Left lung (tissue), 10 donors: ENCODE results near the gene ITCH. TPM values are rescaled to one million over a fixed set of nuclear protein-coding genes. Genes with fewer than 3 reads are reported as not detected.

ENCODE experiments used
- ATAC-seq: fragments of 200-7000 bp; cut with Tn5 transposase; one replicate; pipeline ENCODE4 v1.9.1; 2020; ENCODE audit warnings: moderate library complexity
- DNase-seq, 4 donors: peaks; one replicate each; pipeline ENCODE4 v3.0.0-alpha.2; 2013 to 2020
- H3K27ac ChIP-seq, 2 donors: fragments of 200-600 bp; sonication (generic) in 1 of 2; one replicate each; pipeline versions ENCODE4 v1.5.0 to v1.8.0; 2020 to 2021
- H3K27me3 ChIP-seq, 2 donors: fragments of 200-600 bp; sonication (generic) in 1 of 2; one replicate each; pipeline versions ENCODE4 v1.5.0 to v1.8.0; 2020 to 2021
- H3K36me3 ChIP-seq, 2 donors: fragments of 200-600 bp; sonication (generic) in 1 of 2; one replicate each; pipeline versions ENCODE4 v1.5.0 to v1.8.0; 2020 to 2021
- H3K4me1 ChIP-seq, 2 donors: fragments of 200-600 bp; one replicate each; pipeline ENCODE4 v1.8.0; 2021
- H3K4me3 ChIP-seq, 2 donors: fragments of 200-600 bp; sonication (generic) in 1 of 2; one replicate each; pipeline versions ENCODE4 v1.5.0 to v1.8.0; 2020 to 2021; ENCODE audit warnings: mild to moderate bottlenecking in 1 of 2
- H3K9me3 ChIP-seq, 2 donors: fragments of 200-600 bp; sonication (generic) in 1 of 2; one replicate each; pipeline versions ENCODE4 v1.5.0 to v1.8.0; 2020 to 2021
- intact Hi-C, 2 donors: fragments of 100-400 bp; cut with DNase I; formaldehyde crosslinking; loops; one replicate each; pipeline versions ENCODE4 v1.11.2 to v1.14.2; 2022
- polyA plus RNA-seq, 6 donors: library from polyadenylated mRNA; unstranded; fragments of 120-200 nt; gene quantifications; one replicate each; pipeline ENCODE4 v1.2.1, GENCODE V29; 2013; ENCODE audit not compliant: insufficient read length in 6 of 6
- total RNA-seq, 2 donors: library from RNA; stranded (reverse); fragmentation: NEBNext Ultra II Directional; extraction: Animal tissue kit (Norgen Biotek cat#: 25700); gene quantifications; one replicate each; pipeline ENCODE4 v1.2.1, GENCODE V29; 2021
- TF ChIP-seq, protein P1 (sequence below), 2 donors: fragments of 200-600 bp; sonication (generic) in 1 of 2; IDR thresholded peaks; one replicate each; pipeline versions ENCODE4 v1.5.0 to v1.8.0; 2021; ENCODE audit warnings: antibody characterized with exemption in 2 of 2
- donor health status: DM: no; HTN: yes; CAD: no.
- donor health status: DM: no; HTN: no; CAD: no.

ITCH gene
- total and polyA plus RNA-seq, 8 donors: 36.2 to 59.6 (median 44.4) TPM

GRCh38 chr20:34331838-34332237, 31.2 kb upstream of the ITCH start:
- Histone ChIP-seq H3K27ac (no peak overlapping the region), H3K4me3 (no peak overlapping the region), H3K9me3 (no peaks in the 10 kb centered on the region), H3K4me1 (no peaks in the 10 kb centered on the region), H3K27me3 (no peaks in the 10 kb centered on the region), H3K36me3 (no peaks in the 10 kb centered on the region)
- no peak for DNase-seq
- ATAC-seq: no peak
- TF ChIP-seq, protein P1, sequence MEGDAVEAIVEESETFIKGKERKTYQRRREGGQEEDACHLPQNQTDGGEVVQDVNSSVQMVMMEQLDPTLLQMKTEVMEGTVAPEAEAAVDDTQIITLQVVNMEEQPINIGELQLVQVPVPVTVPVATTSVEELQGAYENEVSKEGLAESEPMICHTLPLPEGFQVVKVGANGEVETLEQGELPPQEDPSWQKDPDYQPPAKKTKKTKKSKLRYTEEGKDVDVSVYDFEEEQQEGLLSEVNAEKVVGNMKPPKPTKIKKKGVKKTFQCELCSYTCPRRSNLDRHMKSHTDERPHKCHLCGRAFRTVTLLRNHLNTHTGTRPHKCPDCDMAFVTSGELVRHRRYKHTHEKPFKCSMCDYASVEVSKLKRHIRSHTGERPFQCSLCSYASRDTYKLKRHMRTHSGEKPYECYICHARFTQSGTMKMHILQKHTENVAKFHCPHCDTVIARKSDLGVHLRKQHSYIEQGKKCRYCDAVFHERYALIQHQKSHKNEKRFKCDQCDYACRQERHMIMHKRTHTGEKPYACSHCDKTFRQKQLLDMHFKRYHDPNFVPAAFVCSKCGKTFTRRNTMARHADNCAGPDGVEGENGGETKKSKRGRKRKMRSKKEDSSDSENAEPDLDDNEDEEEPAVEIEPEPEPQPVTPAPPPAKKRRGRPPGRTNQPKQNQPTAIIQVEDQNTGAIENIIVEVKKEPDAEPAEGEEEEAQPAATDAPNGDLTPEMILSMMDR (IDR thresholded peaks at IDR 0.05): no peak
- intact Hi-C loops: no loop called here

- H3K27ac ChIP-seq: no peak overlapping the region
- H3K36me3 ChIP-seq: no peaks in the 10 kb centered on the region
- intact Hi-C loops: no loop called here
- no peaks in the 10 kb centered on the region for H3K27me3 ChIP-seq
- ATAC-seq (no peak), DNase-seq (no peak)
- no peaks in the 10 kb centered on the region for H3K9me3 ChIP-seq
- no peaks in the 10 kb centered on the region for H3K4me1 ChIP-seq
- H3K4me3 ChIP-seq: no peak overlapping the region
- TF ChIP-seq, protein P1 (IDR thresholded peaks at IDR 0.05): no peak
Observed at GRCh38 chr20:34332262-34332920, 30.7 kb upstream of the ITCH start.

DNA sequence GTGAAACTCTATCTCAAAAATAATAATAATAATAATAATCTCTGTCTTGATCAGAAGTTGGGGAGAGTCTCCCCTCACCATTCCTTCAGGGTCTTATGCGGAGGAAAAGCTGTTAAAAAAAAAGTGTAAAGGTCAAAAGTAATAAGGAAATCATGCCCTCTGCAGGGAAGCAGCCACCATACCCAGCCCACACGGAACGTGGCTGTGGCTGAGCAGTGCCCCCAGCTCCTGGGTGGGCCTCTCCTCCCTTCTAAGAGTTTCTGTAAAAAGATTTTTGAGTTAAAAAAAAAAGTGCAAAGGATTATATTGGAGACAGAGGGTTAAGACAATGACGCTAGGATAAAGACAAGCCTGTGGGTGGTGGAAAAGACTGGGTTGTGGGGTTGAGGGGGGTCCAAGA, 29.3 kb upstream of the ITCH start:
- Histone ChIP-seq H3K9me3 (no peaks in the 10 kb centered on the region), H3K36me3 (no peaks in the 10 kb centered on the region), H3K4me1 (no peaks in the 10 kb centered on the region), H3K27me3 (no peaks in the 10 kb centered on the region), H3K4me3 (no peak overlapping the region), H3K27ac (no peak overlapping the region)
- DNase-seq (no peak), ATAC-seq (no peak)
- intact Hi-C loops: no loop called here
- TF ChIP-seq, protein P1 (IDR thresholded peaks at IDR 0.05): no peak

DNA sequence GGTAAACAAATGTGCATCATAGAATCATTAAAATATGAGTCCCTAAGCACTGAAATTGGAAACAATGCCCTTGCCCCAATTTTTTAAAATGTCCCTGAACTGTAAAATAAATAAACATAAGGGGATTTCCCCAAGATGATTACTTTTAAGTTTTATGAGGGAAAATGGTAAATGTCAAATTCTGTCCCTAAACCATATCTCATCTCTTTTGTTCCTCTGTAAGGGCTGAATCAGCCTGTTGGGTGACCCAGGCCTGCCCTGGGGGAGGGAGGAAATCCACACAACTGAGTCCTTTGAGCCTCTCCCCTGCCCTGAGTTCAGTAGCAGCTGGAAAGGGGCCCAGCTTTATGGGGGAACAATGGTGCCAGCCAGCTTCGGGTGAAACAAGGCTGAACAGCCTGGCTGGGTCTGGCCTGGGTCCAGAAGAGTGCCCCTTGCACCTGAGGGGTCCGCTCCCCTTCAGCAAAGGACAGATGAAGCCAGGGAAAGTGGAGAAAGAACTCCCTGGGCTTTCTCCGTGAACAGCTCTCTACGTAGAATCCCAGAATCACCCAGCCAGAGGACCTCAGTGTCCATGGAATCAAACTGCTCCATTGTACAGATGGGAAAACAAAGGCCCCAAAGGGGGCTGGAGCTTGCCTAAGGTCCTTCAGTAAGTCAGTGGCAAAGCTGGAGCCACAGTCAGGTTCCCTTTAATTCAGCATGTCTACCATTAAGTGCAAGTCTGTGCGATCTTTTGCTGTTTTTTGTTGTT, 28.2 kb upstream of the ITCH start:
- H3K4me1 ChIP-seq: no peaks in the 10 kb centered on the region
- H3K27me3 ChIP-seq: no peaks in the 10 kb centered on the region
- DNase-seq: no peak
- H3K27ac ChIP-seq: no peak overlapping the region
- no peak overlapping the region for H3K4me3 ChIP-seq
- no peaks in the 10 kb centered on the region for H3K36me3 ChIP-seq
- intact Hi-C loops: no loop called here
- no peak for ATAC-seq
- TF ChIP-seq, protein P1 (IDR thresholded peaks at IDR 0.05): no peak
- H3K9me3 ChIP-seq: no peaks in the 10 kb centered on the region

- no peak overlapping the region for H3K4me3 ChIP-seq
- intact Hi-C loops: no loop called here
- TF ChIP-seq, protein P1 (IDR thresholded peaks at IDR 0.05): no peak
- no peaks in the 10 kb centered on the region for H3K36me3 ChIP-seq
- DNase-seq (no peak), ATAC-seq (no peak)
- H3K27me3 ChIP-seq: no peaks in the 10 kb centered on the region
- no peaks in the 10 kb centered on the region for H3K9me3 ChIP-seq
- H3K27ac ChIP-seq: no peak overlapping the region
- H3K4me1 ChIP-seq: no peaks in the 10 kb centered on the region
Observed at GRCh38 chr20:34337544-34337943, 25.5 kb upstream of the ITCH start.
